Breast epithelium (tissue), 3 donors: ENCODE data around the gene CYP2W1.

Experiments used
- POLR2A ChIP-seq: fragments of 450-650 bp; IDR thresholded peaks from one replicate; pipeline ENCODE4 v1.6.1; 2016; ENCODE audit warnings: antibody characterized with exemption, mild to moderate bottlenecking, moderate library complexity
- TF ChIP-seq, protein P1 (sequence below), 3 donors: fragments of 450-650 bp; IDR thresholded peaks; one replicate each; pipeline ENCODE4 v1.5.1; 2016 to 2017; ENCODE audit warnings: antibody characterized with exemption in 3 of 3, mild to moderate bottlenecking in 3 of 3, moderate library complexity in 3 of 3

DNA sequence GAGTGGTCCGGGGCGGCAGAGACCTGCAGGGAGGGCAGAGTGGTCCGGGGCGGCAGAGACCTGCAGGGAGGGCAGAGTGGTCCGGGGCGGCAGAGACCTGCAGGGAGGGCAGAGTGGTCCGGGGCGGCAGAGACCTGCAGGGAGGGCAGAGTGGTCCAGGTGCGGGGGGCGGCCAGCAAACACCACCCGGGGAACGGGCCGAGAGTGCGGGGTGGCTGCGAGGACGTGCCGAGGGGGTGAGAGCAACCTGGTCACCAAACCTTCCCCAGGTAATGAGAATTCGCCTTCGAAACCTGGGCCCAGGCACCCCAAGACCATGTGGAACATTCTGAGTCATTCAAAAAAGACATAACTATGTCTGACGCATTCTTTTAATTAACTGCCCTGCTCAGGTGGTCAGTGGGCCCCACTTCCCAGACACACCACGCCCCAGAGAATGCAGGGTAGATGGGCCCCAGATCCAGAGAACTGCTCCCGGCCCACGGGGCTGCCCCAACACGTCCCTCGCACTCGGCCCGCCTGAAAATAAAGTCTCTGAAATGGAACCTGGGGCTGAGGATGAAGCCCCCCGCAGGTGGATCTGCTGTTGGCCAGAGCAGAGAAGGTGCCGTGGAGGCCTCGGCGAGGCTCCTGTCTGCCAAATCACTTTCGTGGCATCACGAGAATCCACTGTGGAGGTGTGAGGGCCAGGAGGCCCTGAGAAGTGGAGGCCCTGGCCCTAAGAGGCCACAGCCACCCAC, 48.9 kb downstream of the CYP2W1 start:
- TF ChIP-seq, protein P1, sequence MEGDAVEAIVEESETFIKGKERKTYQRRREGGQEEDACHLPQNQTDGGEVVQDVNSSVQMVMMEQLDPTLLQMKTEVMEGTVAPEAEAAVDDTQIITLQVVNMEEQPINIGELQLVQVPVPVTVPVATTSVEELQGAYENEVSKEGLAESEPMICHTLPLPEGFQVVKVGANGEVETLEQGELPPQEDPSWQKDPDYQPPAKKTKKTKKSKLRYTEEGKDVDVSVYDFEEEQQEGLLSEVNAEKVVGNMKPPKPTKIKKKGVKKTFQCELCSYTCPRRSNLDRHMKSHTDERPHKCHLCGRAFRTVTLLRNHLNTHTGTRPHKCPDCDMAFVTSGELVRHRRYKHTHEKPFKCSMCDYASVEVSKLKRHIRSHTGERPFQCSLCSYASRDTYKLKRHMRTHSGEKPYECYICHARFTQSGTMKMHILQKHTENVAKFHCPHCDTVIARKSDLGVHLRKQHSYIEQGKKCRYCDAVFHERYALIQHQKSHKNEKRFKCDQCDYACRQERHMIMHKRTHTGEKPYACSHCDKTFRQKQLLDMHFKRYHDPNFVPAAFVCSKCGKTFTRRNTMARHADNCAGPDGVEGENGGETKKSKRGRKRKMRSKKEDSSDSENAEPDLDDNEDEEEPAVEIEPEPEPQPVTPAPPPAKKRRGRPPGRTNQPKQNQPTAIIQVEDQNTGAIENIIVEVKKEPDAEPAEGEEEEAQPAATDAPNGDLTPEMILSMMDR (IDR thresholded peaks at IDR 0.05), result no peak
- TF ChIP-seq POLR2A, result no peak
